ENCODE measurements around the gene KRT23.
A peak's percentile ranks its signal among the peaks of the same experiment; 100 is the strongest.

The KRT23 gene

GRCh38 chr17:40886090-40886489 lies 51.4 kb downstream of the KRT23 start (continued):
- TF ChIP-seq ZNF350 (tag by site-specific recombination; IDR thresholded peaks at IDR 0.05) (no peak), ZNF114 (tag by site-specific recombination; IDR thresholded peaks at IDR 0.05) (no peak), ZBTB20 (tag by site-specific recombination; IDR thresholded peaks at IDR 0.05) (peak; percentile 87), KLF8 (tag by site-specific recombination; IDR thresholded peaks at IDR 0.05) (no peak), ZSCAN18 (tag by site-specific recombination; IDR thresholded peaks at IDR 0.05) (no peak), ZNF335 (tag by site-specific recombination; conservative IDR thresholded peaks at IDR 0.05) (peak; percentile 77), MYNN (tag by site-specific recombination; IDR thresholded peaks at IDR 0.05; ENCODE audit: borderline replicate concordance) (no peak)

GRCh38 chr17:40884708-40885512 lies 52.5 kb downstream of the KRT23 start, which contains the start of gene KRT20:
KRT20 (minus strand) TSS chr17:40885242; CDS start chr17:40885185, 57 bp downstream.
- CTCF ChIA-PET: interaction anchor here (0.6 to 2.2 kb wide), 12 partner anchors 9 to 764 kb away, joined by 3 to 7 read pairs (median 4); no protein-coding TSS in a partner anchor
- Histone ChIP-seq H3K4me3 (ENCODE audit: low read depth, low read length) (no peak within 1 kb of the TSS), H3K27ac (ENCODE audit: extremely low read depth, low read depth, low read length) (no peak within 1 kb of the TSS), H3K9me3 (ENCODE audit: control insufficient read depth, insufficient read depth, low read depth, low read length) (no peaks in the 10 kb centered on the region), H3K4me1 (ENCODE audit: control insufficient read depth, insufficient read depth, low read length) (no peaks in the 10 kb centered on the region), H3K36me3 (ENCODE audit: control insufficient read depth in 2 of 2, insufficient read depth in 1 of 2, low read length in 2 of 2) (no peaks in the 10 kb centered on the region)
- POLR2A ChIA-PET: no interaction called here
- TF ChIP-seq ZFP3 (tag by site-specific recombination; IDR thresholded peaks at IDR 0.05; ENCODE audit: low read depth) (no peak), SCRT2 (tag by site-specific recombination; IDR thresholded peaks at IDR 0.05) (peak; percentile 77)

GRCh38 chr17:40883626-40884334 lies 53.7 kb downstream of the KRT23 start:
- no peaks in the 10 kb centered on the region for H3K4me1 ChIP-seq (ENCODE audit: control insufficient read depth, insufficient read depth, low read length)
- H3K36me3 ChIP-seq (ENCODE audit: control insufficient read depth in 2 of 2, insufficient read depth in 1 of 2, low read length in 2 of 2): no peaks in the 10 kb centered on the region
- no peak for TF ChIP-seq MEIS1 (CRISPR knock-in tag; IDR thresholded peaks at IDR 0.05; ENCODE audit: borderline replicate concordance)
- TF ChIP-seq ZNF629 (tag by site-specific recombination; IDR thresholded peaks at IDR 0.05): no peak
- TF ChIP-seq ZNF24 (tag by site-specific recombination; IDR thresholded peaks at IDR 0.05): no peak
- no peak overlapping the region for H3K27ac ChIP-seq (ENCODE audit: extremely low read depth, low read depth, low read length)
- CTCF ChIA-PET: interaction anchor here (0.6 to 2.2 kb wide), 11 partner anchors 9 to 765 kb away, joined by 3 to 7 read pairs (median 4); no protein-coding TSS in a partner anchor
- no peak overlapping the region for H3K4me3 ChIP-seq (ENCODE audit: low read depth, low read length)
- H3K9me3 ChIP-seq (ENCODE audit: control insufficient read depth, insufficient read depth, low read depth, low read length): no peaks in the 10 kb centered on the region
- POLR2A ChIA-PET: no interaction called here

GRCh38 chr17:40883031-40883430 lies 54.4 kb downstream of the KRT23 start:
- CTCF ChIA-PET: interaction anchor here (0.6 kb wide), 1 partner anchor 201 kb away, joined by 3 read pairs; no protein-coding TSS in a partner anchor
- Histone ChIP-seq H3K36me3 (ENCODE audit: control insufficient read depth in 2 of 2, insufficient read depth in 1 of 2, low read length in 2 of 2) (no peaks in the 10 kb centered on the region), H3K4me1 (ENCODE audit: control insufficient read depth, insufficient read depth, low read length) (no peaks in the 10 kb centered on the region), H3K4me3 (ENCODE audit: low read depth, low read length) (no peak overlapping the region), H3K9me3 (ENCODE audit: control insufficient read depth, insufficient read depth, low read depth, low read length) (no peaks in the 10 kb centered on the region), H3K27ac (ENCODE audit: extremely low read depth, low read depth, low read length) (no peak overlapping the region)
- POLR2A ChIA-PET: no interaction called here
- no peak for TF ChIP-seq ZNF274 (IDR thresholded peaks at IDR 0.05; ENCODE audit: low read length)
- TF ChIP-seq ZNF274 (tag by site-specific recombination; IDR thresholded peaks at IDR 0.05; ENCODE audit: borderline replicate concordance): no peak
- no peak for TF ChIP-seq ZBTB8A (tag by site-specific recombination; IDR thresholded peaks at IDR 0.05)
- no peak for TF ChIP-seq ZNF837 (tag by site-specific recombination; IDR thresholded peaks at IDR 0.05)
- TF ChIP-seq FEZF1 (tag by site-specific recombination; IDR thresholded peaks at IDR 0.05): no peak
- no peak for TF ChIP-seq EGR2 (tag by site-specific recombination; IDR thresholded peaks at IDR 0.05; ENCODE audit: low read depth)
- no peak for TF ChIP-seq ZNF221 (tag by site-specific recombination; IDR thresholded peaks at IDR 0.05; ENCODE audit: borderline replicate concordance)
- TF ChIP-seq ZNF37A (tag by site-specific recombination; IDR thresholded peaks at IDR 0.05): no peak
- TF ChIP-seq HOXC10 (CRISPR knock-in tag; IDR thresholded peaks at IDR 0.05): no peak
- TF ChIP-seq ZNF416 (tag by site-specific recombination; IDR thresholded peaks at IDR 0.05): no peak
- TF ChIP-seq YY2 (tag by site-specific recombination; IDR thresholded peaks at IDR 0.05): no peak
- TF ChIP-seq KLF10 (tag by site-specific recombination; IDR thresholded peaks at IDR 0.05): no peak

Measured in HEK293 (cell line).